GM18868 (cell line): Measurements from ENCODE around the gene SPATA31C2.
"Not testable (repeated sequence)": the region's sequence is repeated elsewhere in the genome, so short reads cannot be mapped to it uniquely, and the experiment has no call there.

Experiments
- ATAC-seq: cut with Tn5 transposase; IDR thresholded peaks from one replicate; pipeline ENCODE4 v1.9.1; 2021; ENCODE audit warnings: mild to moderate bottlenecking, moderate library complexity; ENCODE audit not compliant: unreplicated experiment

Gene SPATA31C2

DNA sequence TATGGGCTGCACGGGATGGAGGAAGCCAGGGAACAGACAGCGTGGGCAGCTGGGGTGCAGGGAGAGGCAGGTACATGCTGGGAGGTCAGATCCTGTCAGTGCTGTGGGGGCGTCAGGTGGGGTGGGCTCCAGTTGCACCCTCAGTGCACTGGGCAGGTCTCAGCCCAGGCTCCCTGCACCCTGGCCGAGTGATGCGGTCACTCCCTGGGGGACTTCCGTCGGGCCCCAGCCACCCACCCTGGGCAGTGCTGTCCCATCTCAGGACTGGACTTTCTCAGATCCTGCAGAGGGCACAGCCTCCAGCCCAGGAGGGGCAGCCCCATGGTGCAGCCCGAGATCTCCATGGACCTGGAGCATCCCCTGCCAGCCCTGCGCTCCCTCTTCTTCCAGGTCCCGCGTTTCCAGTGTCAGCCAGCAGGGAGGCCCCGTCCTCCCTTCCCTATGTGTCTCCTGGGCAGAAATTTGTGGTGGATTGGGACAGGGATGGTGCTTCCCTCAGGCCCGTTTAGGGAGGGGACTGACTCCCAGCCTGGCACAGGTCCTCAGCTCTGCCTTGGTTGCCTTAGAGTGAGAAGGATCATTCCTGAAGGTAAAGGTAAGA, 10.5 kb downstream of the SPATA31C2 start:
- not testable (repeated sequence) for ATAC-seq

DNA sequence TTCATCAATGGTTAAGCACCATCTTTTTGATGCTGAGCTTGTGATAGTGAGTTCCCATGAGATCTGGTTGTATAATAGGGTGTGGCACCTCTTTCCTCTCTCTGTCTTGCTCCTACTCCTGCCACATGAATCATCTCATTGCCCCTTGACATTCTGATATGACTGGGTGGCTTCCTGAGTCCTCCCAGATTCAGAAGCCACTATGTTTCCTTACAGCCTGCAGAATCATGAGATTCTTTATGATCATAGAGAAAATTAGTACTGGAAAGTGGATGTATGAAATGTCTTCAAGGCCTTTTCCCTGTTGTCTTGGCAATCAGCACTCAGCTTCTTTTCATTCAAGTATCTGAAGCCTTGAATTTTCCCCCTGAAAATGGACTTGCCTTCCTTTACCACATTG, 14.9 kb downstream of the SPATA31C2 start:
- ATAC-seq: not testable (repeated sequence)

DNA sequence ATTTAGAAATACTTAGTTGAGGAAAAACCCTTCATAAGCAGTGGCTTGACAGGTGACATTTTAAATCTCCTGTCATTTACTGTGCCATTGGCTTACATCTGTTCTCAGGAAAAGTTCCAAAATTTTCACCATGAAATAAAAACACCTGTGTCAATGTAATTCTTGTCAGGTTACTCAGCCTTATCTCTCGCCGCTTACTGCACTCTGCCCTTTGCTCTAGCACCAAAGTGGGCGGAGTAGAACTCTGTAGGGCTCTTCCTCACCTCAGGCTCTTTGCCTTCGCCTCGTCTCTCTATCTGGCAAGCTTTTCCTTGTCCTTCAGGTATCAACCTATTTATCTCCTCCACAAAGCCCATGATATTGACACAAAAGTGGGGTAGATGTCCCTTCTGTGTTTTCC, 20.2 kb downstream of the SPATA31C2 start:
- ATAC-seq: not testable (repeated sequence)

DNA sequence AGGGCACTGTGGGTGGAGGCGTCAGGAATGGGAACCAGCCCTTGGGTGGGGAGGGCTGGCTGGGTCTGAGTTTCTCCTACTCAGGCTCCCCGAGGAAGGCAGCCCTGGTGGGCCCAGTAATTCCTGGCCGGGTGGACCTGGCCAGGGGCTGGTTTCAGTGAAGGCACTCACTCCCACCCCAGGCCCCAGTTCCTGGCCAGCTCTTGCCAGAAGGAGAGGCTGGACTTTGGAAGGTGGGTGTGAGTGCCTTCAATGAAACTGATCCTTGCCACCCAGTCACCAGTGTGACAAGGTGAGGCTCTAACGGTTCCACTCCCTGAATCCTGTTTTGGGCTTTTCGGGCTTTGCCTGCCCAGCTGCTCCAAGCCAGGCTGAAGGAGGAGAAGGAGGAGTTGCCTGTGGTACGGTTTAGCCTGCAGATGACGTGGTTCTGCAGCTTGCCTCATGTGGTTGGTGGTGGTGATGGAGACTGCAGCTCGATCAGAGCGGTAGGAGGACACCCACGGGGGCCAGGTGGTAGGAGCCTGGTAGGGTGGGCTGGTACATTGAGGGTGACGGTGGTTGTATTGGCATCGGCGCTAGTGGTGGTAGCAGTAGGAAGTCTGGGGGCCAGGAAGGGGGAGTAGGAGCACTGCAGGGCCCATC, 23.2 kb downstream of the SPATA31C2 start:
- ATAC-seq: not testable (repeated sequence)

DNA sequence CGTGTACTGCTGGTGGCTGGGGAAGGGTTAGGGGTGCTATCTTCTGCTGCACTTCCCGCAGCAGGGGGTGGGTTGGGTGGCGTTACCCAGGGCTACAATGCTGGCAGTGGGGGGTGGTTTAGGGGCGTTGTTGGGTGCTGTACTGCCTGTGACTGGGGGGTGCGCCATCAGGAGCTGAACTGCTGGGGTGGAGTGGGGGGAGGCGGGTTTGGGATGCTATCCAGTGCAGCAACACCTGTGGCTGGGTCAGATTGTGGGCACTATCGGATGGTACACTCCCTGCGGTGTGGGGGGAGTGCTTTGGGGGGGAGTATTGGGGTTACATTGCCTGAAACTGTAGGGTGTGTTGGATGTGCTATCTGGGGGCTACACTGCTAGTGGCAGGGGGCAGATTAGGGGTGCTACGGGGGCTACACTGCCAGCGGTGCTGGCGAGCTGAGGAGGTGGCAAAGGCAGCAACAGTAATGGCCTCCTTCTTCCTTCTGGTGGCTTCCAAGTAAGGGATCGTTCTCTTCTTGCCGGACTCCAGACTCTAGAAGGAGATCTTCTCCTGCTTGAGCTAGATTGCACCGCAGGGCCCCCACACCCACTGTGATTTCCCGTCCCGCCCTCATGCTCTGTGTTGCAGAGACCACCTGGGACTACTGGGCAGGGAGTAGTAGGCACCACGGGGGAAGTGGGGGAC, 23.9 kb downstream of the SPATA31C2 start:
- ATAC-seq: not testable (repeated sequence)

DNA sequence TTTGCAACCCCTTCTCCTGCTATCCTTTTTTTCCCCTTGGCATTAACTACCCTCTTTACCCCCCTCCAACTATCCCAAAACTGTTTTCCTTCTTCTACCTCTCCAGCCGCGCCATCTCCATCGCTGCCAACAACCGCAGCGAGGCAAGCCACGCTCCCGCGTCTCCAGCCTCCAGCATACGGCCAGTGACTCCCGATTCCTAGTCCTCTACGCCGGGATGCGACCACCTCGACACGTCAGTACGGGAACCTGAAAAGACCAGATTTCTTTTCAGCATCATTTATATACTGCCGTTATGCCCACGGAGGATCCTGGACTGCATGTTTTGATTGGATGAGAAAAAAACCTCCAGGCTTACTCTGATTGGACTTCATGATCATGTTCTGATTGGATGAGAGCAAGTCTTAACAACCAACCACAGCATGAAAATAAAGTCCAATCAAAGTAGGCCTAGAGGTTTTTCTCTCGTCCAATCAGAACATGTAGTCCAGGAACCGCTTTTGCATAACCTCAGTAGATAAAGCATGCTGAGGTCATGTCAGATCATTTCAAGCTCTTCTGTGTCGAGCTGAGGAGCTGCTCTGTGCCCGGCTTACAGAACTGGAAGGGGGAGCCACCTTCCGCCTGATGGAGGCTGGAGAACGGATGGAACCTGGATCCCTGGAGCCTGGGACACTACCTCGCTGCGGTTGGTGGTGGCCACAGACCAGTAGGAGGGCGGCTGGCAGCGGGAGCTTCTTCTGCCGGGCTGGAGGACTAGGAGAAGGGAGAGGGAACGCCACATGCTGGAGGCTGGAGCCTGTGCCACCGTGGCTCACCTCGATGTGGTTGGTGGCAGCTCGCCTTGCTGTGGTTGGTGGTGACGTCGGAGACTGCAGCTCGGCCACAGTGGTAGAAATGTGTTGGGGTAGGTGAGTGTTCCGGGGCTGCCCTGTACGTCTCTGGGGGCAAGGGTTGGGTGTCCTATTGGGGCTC, 24.8 kb downstream of the SPATA31C2 start:
- not testable (repeated sequence) for ATAC-seq

DNA sequence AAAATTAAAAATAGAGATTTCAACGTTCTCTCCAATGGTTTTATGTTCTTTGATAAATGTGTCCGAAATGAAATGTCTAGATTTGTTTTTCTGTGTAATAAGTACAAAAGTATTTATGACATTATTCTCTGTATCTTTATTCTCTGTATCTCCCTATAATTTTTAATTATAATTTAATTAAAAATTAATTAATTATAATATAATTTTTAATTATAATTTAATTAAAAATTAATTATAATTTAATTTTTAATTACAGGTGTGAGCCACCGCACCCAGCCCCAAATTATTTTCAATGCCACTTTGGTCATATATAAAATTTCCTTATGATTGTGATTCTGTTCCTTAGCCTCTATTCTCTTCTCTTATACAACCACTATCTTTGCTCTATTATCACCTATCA, 28.2 kb downstream of the SPATA31C2 start:
- ATAC-seq: no peak

DNA sequence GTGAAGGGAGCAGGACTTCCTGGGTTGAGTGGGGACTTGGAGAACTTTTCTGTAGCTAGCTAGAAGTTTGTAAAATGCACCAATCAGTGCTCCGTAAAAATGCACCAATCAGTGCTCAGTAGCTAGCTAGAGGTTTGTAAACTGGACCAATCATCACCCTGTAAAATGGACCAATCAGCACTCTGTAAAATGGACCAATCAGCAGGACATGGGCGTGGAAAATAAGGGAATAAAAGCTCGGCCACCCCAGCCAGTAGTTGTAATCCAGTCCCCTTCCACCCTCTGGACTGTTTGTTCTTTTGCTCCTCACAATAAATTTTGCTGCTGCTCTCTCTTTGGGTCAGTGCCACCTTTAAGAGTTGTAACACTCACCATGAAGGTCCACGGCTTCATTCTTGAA, 29.5 kb downstream of the SPATA31C2 start:
- no peak for ATAC-seq

DNA sequence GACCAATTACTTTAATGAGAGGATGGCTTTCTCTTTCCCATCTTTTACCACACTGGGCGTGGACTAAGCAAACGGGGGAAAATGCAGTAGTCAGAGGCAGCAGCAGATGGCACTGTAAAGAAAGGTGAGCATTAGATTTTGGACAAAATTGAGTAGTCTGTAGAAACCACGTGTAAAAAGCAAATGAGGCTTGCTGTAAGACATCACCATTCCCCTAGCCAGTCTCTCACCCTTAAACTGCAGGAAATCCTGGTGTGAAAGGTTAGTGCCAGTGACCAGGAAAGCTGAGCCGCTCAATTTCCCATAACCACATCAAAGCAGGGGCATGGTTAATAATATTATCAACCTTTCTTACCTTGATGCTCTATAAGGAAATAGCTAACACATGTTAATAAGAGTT, 31.8 kb downstream of the SPATA31C2 start:
- ATAC-seq: no peak

DNA sequence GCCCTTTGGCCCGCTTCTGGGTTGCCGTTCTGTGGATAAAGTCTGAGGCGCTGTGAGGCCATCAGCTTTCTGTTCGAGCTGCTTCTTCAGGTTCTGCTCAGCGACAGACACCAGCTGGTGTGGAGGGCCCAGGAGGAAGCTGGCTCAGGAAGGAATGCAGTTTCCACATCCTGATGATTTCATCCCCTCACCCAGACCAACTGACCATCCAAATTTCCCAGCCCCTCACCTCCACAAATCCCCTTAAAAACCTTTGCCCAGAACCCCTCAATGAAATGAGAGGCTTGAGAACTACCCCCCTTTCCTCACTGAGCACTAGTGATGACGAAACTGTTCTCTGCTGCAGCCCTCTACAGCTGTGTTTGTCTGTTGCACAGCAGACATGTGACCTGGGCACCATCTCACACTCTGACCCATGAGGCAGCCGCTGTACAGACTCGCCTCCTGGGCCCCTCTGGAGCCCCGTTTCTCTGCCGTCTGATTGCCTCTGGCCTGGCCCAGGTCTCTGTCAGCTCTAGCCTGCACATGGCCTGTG, 45.4 kb downstream of the SPATA31C2 start:
- no peak for ATAC-seq

DNA sequence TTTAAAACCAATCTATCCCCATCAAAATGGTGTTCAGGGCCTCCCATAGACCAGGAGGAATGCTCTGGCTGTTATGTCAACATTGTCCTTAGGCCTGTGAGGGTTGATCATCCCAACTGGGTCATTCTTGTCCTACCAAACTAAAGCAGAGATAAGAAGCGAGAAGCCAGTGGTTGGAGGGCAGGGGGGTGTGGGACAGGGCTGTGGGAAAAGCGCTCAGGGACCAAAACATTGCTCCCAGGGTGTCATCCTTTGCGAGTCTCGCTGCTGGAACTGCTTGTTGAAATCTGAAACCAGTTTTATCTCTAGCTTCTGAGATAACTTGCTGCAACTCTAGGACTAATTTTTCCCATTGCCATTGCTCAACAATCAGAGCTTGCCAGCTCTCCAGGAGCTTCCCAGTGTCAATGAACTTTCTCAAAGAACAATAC, 48.1 kb downstream of the SPATA31C2 start:
- no peak for ATAC-seq

DNA sequence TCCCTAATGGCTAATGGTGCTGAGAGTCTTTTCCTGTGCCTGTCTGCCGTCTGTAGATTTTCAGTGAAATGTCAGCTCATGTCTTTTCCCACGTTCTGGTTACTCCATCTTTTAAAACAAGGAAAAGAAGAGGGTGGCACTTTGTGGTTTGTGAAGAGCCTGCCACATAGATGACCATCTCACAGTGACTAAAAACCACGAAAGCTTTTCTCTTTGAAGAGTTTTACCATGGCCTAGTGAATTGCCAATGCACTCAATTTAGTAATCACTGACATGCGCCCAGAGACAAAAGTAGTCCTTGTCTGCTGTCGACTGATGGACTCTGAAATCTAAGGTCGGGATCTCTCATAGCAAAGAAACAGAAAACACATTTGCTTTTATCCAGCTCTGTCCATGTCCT, 50.4 kb downstream of the SPATA31C2 start:
- ATAC-seq: no peak

DNA sequence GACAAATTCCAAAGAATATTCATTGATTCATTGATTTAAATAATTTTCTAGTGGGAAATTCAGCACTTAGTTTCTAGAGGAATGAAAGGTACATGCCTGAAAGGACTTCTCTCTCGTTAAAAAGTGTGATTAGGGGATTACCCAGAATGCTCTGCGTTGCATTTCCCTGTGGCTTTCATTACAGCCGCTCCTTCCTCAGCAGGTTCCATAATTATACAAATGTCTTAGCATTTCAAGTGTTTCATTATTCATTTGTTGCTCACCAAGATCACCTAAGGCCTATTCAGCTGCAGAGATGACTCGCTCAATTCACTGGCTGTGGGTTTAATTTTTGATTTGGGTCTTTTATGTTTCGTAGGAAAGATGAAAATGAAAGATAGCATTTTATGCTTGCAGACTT, 52.8 kb downstream of the SPATA31C2 start:
- ATAC-seq: no peak

DNA sequence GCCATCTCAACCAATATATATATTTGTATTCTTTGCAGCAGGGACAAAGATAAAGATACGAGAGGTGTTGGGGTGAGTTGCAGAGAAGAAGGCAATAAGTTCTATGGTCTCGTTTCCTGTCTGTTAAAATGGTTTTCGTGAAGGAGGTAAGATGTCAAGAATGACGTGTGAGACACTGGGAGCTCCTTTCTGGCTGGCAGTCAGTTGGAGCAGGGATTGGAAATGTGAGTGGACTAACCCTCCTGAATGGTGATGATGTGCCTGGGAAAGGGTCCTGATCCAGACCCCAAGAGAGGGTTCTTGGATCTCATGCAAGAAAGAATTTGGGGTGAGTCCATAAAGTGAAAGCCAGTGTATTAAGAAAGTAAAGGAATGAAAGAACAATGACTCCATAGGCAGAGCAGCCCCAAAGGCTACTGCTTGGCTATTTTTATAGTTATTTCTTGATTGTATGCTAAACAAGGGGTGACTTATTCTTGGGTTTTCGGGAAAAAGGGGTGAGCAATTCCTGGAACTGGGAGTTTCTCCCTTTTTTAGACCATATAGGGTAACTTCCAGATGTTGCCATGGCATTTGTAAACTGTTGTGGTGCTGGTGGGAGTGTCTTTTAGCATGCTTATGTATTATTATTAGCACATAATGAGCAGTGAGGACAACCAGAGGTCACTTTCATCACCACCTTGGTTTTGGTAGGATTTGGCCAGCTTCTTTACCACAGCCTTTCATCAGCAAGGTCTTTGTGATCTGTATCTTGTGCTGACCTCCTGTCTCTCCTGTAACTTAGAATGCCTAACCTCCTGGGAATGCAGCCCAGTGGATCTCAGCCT, 53.7 kb downstream of the SPATA31C2 start:
- ATAC-seq: no peak
